ENCODE measurements around the gene SLC46A1.

The SLC46A1 gene

DNA sequence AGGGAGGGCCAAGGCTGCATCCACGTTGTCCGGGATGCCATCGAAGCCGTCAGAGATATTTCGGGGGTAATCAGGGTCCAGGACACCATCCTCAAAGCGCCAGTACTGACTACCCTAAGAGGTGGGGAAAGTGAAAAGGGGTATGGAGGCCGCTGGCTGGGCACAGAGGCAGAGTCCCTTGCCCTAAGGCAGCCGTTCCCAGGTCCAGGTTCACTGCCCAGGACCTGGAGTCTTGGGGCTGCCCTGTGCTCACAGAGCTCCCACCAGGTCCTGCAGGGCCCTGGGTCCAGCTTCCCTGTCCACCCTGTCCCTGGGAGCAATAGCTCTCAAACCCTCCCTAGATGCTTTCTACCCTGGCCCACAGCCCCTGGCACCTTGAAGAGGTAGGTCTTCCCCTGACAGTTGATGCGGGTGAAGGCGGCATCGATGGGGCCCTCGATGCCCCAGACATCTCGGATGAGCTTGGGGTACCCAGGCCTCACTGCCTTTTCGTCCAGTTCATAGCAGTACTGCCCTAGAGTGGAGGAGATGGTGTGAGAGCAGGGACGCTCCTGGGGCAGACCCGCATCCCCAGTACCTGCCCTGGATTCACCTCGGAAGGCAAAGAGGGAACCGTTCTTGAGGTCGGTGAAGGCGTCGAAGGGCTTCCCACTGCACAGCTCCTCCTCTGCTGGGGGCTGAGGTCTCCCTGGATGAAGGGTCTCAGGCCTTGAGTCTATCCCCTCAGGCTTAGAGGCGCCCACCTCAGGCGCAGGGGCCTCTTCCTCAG, 36.9 kb downstream of the SLC46A1 start:
- no peak for ATAC-seq
- TF ChIP-seq GLIS3 (CRISPR knock-in tag; IDR thresholded peaks at IDR 0.05) (no peak), ZFP3 (CRISPR knock-in tag; IDR thresholded peaks at IDR 0.05) (no peak), OSR1 (CRISPR knock-in tag; IDR thresholded peaks at IDR 0.05) (no peak), ZFP30 (CRISPR knock-in tag; IDR thresholded peaks at IDR 0.05) (no peak), PPARA (CRISPR knock-in tag; IDR thresholded peaks at IDR 0.05; ENCODE audit: borderline replicate concordance) (no peak), RARB (CRISPR knock-in tag; IDR thresholded peaks at IDR 0.05) (no peak), CREB5 (CRISPR knock-in tag; IDR thresholded peaks at IDR 0.05; ENCODE audit: low read depth) (no peak), BACH2 (CRISPR knock-in tag; IDR thresholded peaks at IDR 0.05; ENCODE audit: borderline replicate concordance) (no peak), CSDC2 (CRISPR knock-in tag; IDR thresholded peaks at IDR 0.05) (no peak), ESRRG (CRISPR knock-in tag; IDR thresholded peaks at IDR 0.05) (no peak), CSRNP3 (CRISPR knock-in tag; IDR thresholded peaks at IDR 0.05) (no peak), TCF4 (CRISPR knock-in tag; IDR thresholded peaks at IDR 0.05; ENCODE audit: borderline replicate concordance) (no peak), ZC3H10 (CRISPR knock-in tag; IDR thresholded peaks at IDR 0.05) (no peak), ARNTL (CRISPR knock-in tag; IDR thresholded peaks at IDR 0.05; ENCODE audit: borderline replicate concordance, low read depth) (no peak), SNAI2 (CRISPR knock-in tag; IDR thresholded peaks at IDR 0.05) (no peak), ISL1 (CRISPR knock-in tag; IDR thresholded peaks at IDR 0.05) (no peak)
- TF ChIP-seq, protein P1, sequence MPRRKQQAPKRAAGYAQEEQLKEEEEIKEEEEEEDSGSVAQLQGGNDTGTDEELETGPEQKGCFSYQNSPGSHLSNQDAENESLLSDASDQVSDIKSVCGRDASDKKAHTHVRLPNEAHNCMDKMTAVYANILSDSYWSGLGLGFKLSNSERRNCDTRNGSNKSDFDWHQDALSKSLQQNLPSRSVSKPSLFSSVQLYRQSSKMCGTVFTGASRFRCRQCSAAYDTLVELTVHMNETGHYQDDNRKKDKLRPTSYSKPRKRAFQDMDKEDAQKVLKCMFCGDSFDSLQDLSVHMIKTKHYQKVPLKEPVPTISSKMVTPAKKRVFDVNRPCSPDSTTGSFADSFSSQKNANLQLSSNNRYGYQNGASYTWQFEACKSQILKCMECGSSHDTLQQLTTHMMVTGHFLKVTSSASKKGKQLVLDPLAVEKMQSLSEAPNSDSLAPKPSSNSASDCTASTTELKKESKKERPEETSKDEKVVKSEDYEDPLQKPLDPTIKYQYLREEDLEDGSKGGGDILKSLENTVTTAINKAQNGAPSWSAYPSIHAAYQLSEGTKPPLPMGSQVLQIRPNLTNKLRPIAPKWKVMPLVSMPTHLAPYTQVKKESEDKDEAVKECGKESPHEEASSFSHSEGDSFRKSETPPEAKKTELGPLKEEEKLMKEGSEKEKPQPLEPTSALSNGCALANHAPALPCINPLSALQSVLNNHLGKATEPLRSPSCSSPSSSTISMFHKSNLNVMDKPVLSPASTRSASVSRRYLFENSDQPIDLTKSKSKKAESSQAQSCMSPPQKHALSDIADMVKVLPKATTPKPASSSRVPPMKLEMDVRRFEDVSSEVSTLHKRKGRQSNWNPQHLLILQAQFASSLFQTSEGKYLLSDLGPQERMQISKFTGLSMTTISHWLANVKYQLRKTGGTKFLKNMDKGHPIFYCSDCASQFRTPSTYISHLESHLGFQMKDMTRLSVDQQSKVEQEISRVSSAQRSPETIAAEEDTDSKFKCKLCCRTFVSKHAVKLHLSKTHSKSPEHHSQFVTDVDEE (CRISPR knock-in tag; IDR thresholded peaks at IDR 0.05) = no peak
- TF ChIP-seq, protein P2, sequence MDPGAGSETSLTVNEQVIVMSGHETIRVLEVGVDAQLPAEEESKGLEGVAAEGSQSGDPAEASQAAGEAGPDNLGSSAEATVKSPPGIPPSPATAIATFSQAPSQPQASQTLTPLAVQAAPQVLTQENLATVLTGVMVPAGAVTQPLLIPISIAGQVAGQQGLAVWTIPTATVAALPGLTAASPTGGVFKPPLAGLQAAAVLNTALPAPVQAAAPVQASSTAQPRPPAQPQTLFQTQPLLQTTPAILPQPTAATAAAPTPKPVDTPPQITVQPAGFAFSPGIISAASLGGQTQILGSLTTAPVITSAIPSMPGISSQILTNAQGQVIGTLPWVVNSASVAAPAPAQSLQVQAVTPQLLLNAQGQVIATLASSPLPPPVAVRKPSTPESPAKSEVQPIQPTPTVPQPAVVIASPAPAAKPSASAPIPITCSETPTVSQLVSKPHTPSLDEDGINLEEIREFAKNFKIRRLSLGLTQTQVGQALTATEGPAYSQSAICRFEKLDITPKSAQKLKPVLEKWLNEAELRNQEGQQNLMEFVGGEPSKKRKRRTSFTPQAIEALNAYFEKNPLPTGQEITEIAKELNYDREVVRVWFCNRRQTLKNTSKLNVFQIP (CRISPR knock-in tag; IDR thresholded peaks at IDR 0.05; ENCODE audit: borderline replicate concordance, low read depth) = no peak

DNA sequence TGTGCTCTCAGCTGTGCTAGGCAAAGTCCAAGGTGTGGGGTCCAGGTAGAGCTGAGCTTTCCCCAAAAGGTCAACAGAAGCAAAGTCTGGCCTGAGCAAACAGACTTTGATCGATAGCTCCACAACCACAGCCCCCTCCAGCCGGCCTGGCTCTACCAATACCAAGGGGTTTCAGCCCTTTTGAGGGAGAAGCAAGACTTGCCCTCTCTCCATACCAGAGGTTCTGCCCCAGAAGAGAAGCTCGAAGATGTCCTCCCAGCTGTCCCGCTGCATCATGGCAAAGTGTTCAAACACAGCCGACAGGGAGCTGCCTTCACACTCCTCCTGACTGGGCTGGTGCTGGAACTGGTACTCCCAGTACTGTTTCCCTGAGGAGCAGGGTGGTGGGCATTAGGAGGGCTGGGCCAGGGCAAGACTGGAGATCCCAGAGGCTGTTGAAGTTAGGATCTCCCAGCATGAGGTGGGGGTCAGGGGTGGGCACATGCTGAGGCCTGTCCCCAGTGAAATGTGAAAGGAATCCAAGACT, 37.6 kb downstream of the SLC46A1 start:
- TF ChIP-seq CSRNP3 (CRISPR knock-in tag; IDR thresholded peaks at IDR 0.05) (no peak), ZFP30 (CRISPR knock-in tag; IDR thresholded peaks at IDR 0.05) (no peak), ESRRG (CRISPR knock-in tag; IDR thresholded peaks at IDR 0.05) (no peak), ZC3H10 (CRISPR knock-in tag; IDR thresholded peaks at IDR 0.05) (no peak), SNAI2 (CRISPR knock-in tag; IDR thresholded peaks at IDR 0.05) (no peak), CSDC2 (CRISPR knock-in tag; IDR thresholded peaks at IDR 0.05) (no peak), ZFP3 (CRISPR knock-in tag; IDR thresholded peaks at IDR 0.05) (no peak), ZNF8 (CRISPR knock-in tag; IDR thresholded peaks at IDR 0.05) (no peak), ARNTL (CRISPR knock-in tag; IDR thresholded peaks at IDR 0.05; ENCODE audit: borderline replicate concordance, low read depth) (no peak), ZNF70 (CRISPR knock-in tag; IDR thresholded peaks at IDR 0.05) (no peak), GLIS3 (CRISPR knock-in tag; IDR thresholded peaks at IDR 0.05) (no peak), PPARA (CRISPR knock-in tag; IDR thresholded peaks at IDR 0.05; ENCODE audit: borderline replicate concordance) (no peak)
- TF ChIP-seq, protein P1 (CRISPR knock-in tag; IDR thresholded peaks at IDR 0.05) = no peak
- TF ChIP-seq, protein P3, sequence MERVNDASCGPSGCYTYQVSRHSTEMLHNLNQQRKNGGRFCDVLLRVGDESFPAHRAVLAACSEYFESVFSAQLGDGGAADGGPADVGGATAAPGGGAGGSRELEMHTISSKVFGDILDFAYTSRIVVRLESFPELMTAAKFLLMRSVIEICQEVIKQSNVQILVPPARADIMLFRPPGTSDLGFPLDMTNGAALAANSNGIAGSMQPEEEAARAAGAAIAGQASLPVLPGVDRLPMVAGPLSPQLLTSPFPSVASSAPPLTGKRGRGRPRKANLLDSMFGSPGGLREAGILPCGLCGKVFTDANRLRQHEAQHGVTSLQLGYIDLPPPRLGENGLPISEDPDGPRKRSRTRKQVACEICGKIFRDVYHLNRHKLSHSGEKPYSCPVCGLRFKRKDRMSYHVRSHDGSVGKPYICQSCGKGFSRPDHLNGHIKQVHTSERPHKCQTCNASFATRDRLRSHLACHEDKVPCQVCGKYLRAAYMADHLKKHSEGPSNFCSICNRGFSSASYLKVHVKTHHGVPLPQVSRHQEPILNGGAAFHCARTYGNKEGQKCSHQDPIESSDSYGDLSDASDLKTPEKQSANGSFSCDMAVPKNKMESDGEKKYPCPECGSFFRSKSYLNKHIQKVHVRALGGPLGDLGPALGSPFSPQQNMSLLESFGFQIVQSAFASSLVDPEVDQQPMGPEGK (CRISPR knock-in tag; IDR thresholded peaks at IDR 0.05; ENCODE audit: borderline replicate concordance) = no peak
- TF ChIP-seq, protein P2 (CRISPR knock-in tag; IDR thresholded peaks at IDR 0.05; ENCODE audit: borderline replicate concordance, low read depth) = no peak
- no peak for ATAC-seq

Data from SK-N-SH treated with all-trans-retinoic acid at 6 μM for 48 hours (cell line).